K562 (cell line): ENCODE measurements around the gene APP. TPM values are rescaled to one million over a fixed set of nuclear protein-coding genes. Genes with fewer than 3 reads are reported as not detected.

ENCODE experiments used
- ATAC-seq: fragments of 200-7000 bp; cut with Tn5 transposase; 3 replicates; pipeline ENCODE4 v1.9.1; 2020; ENCODE audit warnings: moderate library complexity
- BruUV-seq: library from RNA; stranded (reverse); fragments of 400-500 nt; replicated peaks from 2 replicates; lab custom pipeline; 2021; lab: Mats Ljungman, UMichigan
- CTCF ChIA-PET: fragments of 300-600 bp; formaldehyde crosslinking; extraction: SDS; loops from one replicate; lab custom pipeline; 2021; ENCODE audit warnings: low intra/inter-chr PET ratio; lab: Yijun Ruan, JAX
- POLR2A ChIA-PET: fragments of 300-600, 350-650 bp; sonication (Branson Sonifier 250); formaldehyde crosslinking; extraction: SDS; loops from one replicate; lab custom pipeline; 2021; ENCODE audit warnings: antibody characterized with exemption, inconsistent platforms; lab: Yijun Ruan, JAX
- DNase-seq, 4 experiments: peaks; one replicate each; pipeline versions ENCODE4 v3.0.0 to v3.0.0-alpha.2; 2011 to 2018; ENCODE audit warnings: low spot score in 3 of 4, mixed read lengths in 3 of 4; ENCODE audit errors: extremely low read depth in 1 of 4
- FAIRE-seq: peaks from 2 replicates; lab custom pipeline; 2011; peaks lifted over from hg19 to GRCh38; lab: Jason Lieb, UNC
- H2AFZ ChIP-seq: 2 replicates; pipeline ENCODE4 v1.6.0; 2011; ENCODE audit warnings: low read depth, low read length, control low read depth, inconsistent platforms
- H3K27ac ChIP-seq: fragments of 200-600 bp; 3 replicates; pipeline ENCODE4 v1.8.0; 2011; ENCODE audit warnings: low read depth, mild to moderate bottlenecking, control low read depth, inconsistent platforms, low read length, moderate library complexity, mixed read lengths; ENCODE audit errors: extremely low read depth
- H3K27me3 ChIP-seq, 2 experiments: fragments of 300-600 bp in 1 of 2; 2 replicates in 1 of 2; 3 replicates in 1 of 2; pipeline versions ENCODE4 v1.6.0 to v1.8.0; 2011; ENCODE audit warnings: inconsistent platforms in 2 of 2, low read length in 2 of 2, mild to moderate bottlenecking in 1 of 2, mixed read lengths in 1 of 2, moderate library complexity in 1 of 2; ENCODE audit not compliant: control insufficient read depth in 2 of 2, insufficient read depth in 2 of 2
- H3K36me3 ChIP-seq: fragments of 300-600 bp; 3 replicates; pipeline ENCODE4 v1.8.0; 2011; ENCODE audit warnings: mild to moderate bottlenecking, low read length, inconsistent platforms; ENCODE audit not compliant: control insufficient read depth, insufficient read depth
- H3K4me1 ChIP-seq, 2 experiments: fragments of 200-600 bp in 1 of 2; replicated peaks in 1 of 2; 2 replicates in 1 of 2; 3 replicates in 1 of 2; pipeline versions ENCODE4 v1.5.1 to v1.8.0; 2011; ENCODE audit warnings: inconsistent platforms in 2 of 2, low read length in 2 of 2, mild to moderate bottlenecking in 1 of 2, mixed read lengths in 1 of 2, moderate library complexity in 1 of 2; ENCODE audit not compliant: control insufficient read depth in 2 of 2, insufficient read depth in 2 of 2
- H3K4me2 ChIP-seq: 2 replicates; pipeline ENCODE4 v1.6.1; 2011; ENCODE audit warnings: low read length, control low read depth, inconsistent platforms, mixed read lengths; ENCODE audit not compliant: insufficient read depth
- H3K4me3 ChIP-seq: fragments of 200-600 bp; sonication (generic), shearing (Covaris generic); 2 replicates; pipeline ENCODE4 v1.5.1; 2016; ENCODE audit warnings: control low read depth, inconsistent platforms
- H3K79me2 ChIP-seq: fragments of 200-600 bp; 3 replicates; pipeline ENCODE4 v1.8.0; 2011; ENCODE audit warnings: low read length, inconsistent platforms; ENCODE audit not compliant: control insufficient read depth, insufficient read depth
- H3K9ac ChIP-seq, 2 experiments: 2 replicates each; pipeline versions ENCODE4 v1.6.0 to v1.6.1; 2011; ENCODE audit warnings: low read depth in 2 of 2, low read length in 2 of 2, control low read depth in 1 of 2, inconsistent platforms in 1 of 2, mild to moderate bottlenecking in 1 of 2, mixed read lengths in 1 of 2; ENCODE audit not compliant: insufficient read depth in 1 of 2
- H3K9me1 ChIP-seq: one replicate; pipeline ENCODE4 v1.6.0; 2011; ENCODE audit warnings: inconsistent platforms, mild to moderate bottlenecking, low read length, moderate library complexity; ENCODE audit not compliant: control insufficient read depth, insufficient read depth
- H3K9me3 ChIP-seq: replicated peaks from 2 replicates; pipeline ENCODE4 v1.5.1; 2011; ENCODE audit warnings: low read depth, low read length, inconsistent platforms; ENCODE audit not compliant: control insufficient read depth, insufficient read depth
- H4K20me1 ChIP-seq: replicated peaks from 2 replicates; pipeline ENCODE4 v1.6.1; 2011; ENCODE audit warnings: low read length, inconsistent platforms, mixed read lengths; ENCODE audit not compliant: control insufficient read depth, insufficient read depth
- E2F4 ChIP-seq: sonication (generic); formaldehyde crosslinking; IDR thresholded peaks from 2 replicates; pipeline ENCODE4 v1.8.0; 2022; ENCODE audit warnings: mild to moderate bottlenecking, low read depth, missing genetic modification reagents
- HINFP ChIP-seq: fragments of 450-650 bp; conservative IDR thresholded peaks from 2 replicates; pipeline ENCODE4 v1.6.1; 2016; ENCODE audit warnings: missing genetic modification characterization, low read depth, mild to moderate bottlenecking, control low read depth, missing compliant biosample characterization
- HNRNPK ChIP-seq: fragments of 200-400 bp; formaldehyde crosslinking; IDR thresholded peaks from one replicate; pipeline ENCODE4 v1.6.1; 2018; ENCODE audit warnings: mild to moderate bottlenecking, low read depth, low read length; ENCODE audit not compliant: poor library complexity, severe bottlenecking
- NBN ChIP-seq: fragments of 450-650 bp; IDR thresholded peaks from 2 replicates; pipeline ENCODE4 v1.6.1; 2016; ENCODE audit warnings: low read depth, mild to moderate bottlenecking
- NELFE ChIP-seq: IDR thresholded peaks from 2 replicates; pipeline ENCODE4 v1.6.1; 2011; ENCODE audit warnings: mild to moderate bottlenecking; ENCODE audit not compliant: insufficient read depth, insufficient read length
- PML ChIP-seq: IDR thresholded peaks from 2 replicates; pipeline ENCODE4 v1.6.1; 2012; ENCODE audit warnings: low read length, inconsistent platforms
- SREBF2 ChIP-seq: sonication (generic); formaldehyde crosslinking; IDR thresholded peaks from 2 replicates; pipeline ENCODE4 v1.4.0; 2020; ENCODE audit warnings: mild to moderate bottlenecking, missing genetic modification reagents
- STAT5B ChIP-seq: fragments of 250-450 bp; sonication (Bioruptor Pico); IDR thresholded peaks from 2 replicates; pipeline ENCODE4 v1.8.0; 2021; ENCODE audit warnings: mild to moderate bottlenecking, inconsistent platforms
- WGBS: fragments of 100-300 bp; shearing (Covaris generic); methylation state at CpG from one replicate; pipeline ENCODE4 v1.1.6; 2016; ENCODE audit warnings: low coverage, mixed read lengths; ENCODE audit not compliant: insufficient coverage; ENCODE audit errors: missing lambda C conversion rate; 5-methylcytosine and 5-hydroxymethylcytosine counted together
- in situ Hi-C: fragments of 300-500 bp; cut with MboI; formaldehyde crosslinking; loops from 4 replicates; pipeline ENCODE4 v1.15.0; 2018; ENCODE audit warnings: inconsistent platforms, mixed read lengths
- intact Hi-C: fragments of 100-400 bp; cut with micrococcal nuclease; formaldehyde crosslinking; loops from 2 replicates; pipeline ENCODE4 v1.14.2; 2022
- polyA plus RNA-seq, 8 experiments: library from polyadenylated mRNA; depleted of rRNA in 4 of 8; stranded (reverse) in 5 of 8; unstranded in 3 of 8; fragments of >200 nt; fragmentation: Nextera tagmentation in 2 of 8; fragmentation: Illumina TruSeq in 1 of 8; extraction: Ambion mirVana in 2 of 8; extraction: Trizol in 1 of 8; gene quantifications; 2 replicates each; pipeline versions ENCODE4 v1.2.1 to v1.2.3, GENCODE V29; 2011 to 2014; ENCODE audit warnings: inconsistent platforms in 1 of 8, missing spikeins in 1 of 8
- total RNA-seq, 7 experiments: library from RNA; depleted of rRNA in 6 of 7; stranded (reverse); fragments of >200 nt in 6 of 7; fragmentation: Illumina TruSeq in 2 of 7; extraction: Trizol in 2 of 7; gene quantifications; 2 replicates each; pipeline versions ENCODE4 v1.2.1 to v1.2.3, GENCODE V29; 2011 to 2021; ENCODE audit warnings: low replicate concordance in 1 of 7
- TF ChIP-seq, protein P1 (sequence below), 2 experiments: fragments of 450-650 bp; IDR thresholded peaks; 2 replicates each; pipeline ENCODE4 v1.6.1; 2016
- TF ChIP-seq, protein P2 (sequence below): sonication (generic); formaldehyde crosslinking; IDR thresholded peaks from 2 replicates; pipeline ENCODE4 v1.8.0; 2022; ENCODE audit warnings: missing genetic modification reagents, mild to moderate bottlenecking, borderline replicate concordance
- TF ChIP-seq, protein P3 (sequence below): sonication (generic); formaldehyde crosslinking; IDR thresholded peaks from 2 replicates; pipeline ENCODE4 v1.8.1; 2022; ENCODE audit warnings: missing genetic modification reagents
- TF ChIP-seq, protein P4 (sequence below): sonication (generic); formaldehyde crosslinking; IDR thresholded peaks from 2 replicates; pipeline ENCODE4 v1.8.0; 2022; ENCODE audit warnings: mild to moderate bottlenecking, missing genetic modification reagents
- TF ChIP-seq, protein P5 (sequence below): fragments of 250-450 bp; sonication (Bioruptor Pico); IDR thresholded peaks from 2 replicates; pipeline ENCODE4 v1.5.0; 2021

The APP gene
- total and polyA plus RNA-seq, 9 of the 15 experiments (the other 6 are each of a cell fraction or from before 2014, with no cell fraction given) = 0.01 to 1.5 (median 0.16) TPM; not detected in 5

DNA sequence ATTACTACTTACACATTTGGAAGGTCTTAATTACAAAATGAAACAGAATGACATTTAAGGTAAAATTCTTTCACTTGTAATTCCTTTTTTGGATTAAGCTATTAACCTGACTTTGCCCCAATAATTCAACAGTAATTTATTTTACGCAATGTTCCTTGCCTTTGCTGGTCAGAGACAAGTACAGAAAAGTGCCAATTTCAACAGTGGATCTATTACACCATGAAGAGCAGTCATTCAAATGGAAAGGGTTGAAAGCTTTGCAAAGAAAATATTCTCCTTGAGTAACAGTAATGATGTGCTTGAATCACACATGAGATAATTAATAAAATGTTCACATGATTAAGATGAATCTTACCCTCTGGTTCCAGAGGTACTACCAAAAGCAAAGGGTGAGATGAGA lies 84.7 kb downstream of the APP start:
- no peak overlapping the region for H3K9ac ChIP-seq
- no peaks in the 10 kb centered on the region for H3K4me1 ChIP-seq
- no peaks in the 10 kb centered on the region for H4K20me1 ChIP-seq
- no peak overlapping the region for H3K27ac ChIP-seq
- no peaks in the 10 kb centered on the region for H3K36me3 ChIP-seq
- 0% methylated on average over 1 of the region's 1 CpG for WGBS
- H3K9me3 ChIP-seq = no peaks in the 10 kb centered on the region
- CTCF ChIA-PET = no interaction called here
- ATAC-seq = no peak
- POLR2A ChIA-PET = no interaction called here
- FAIRE-seq = no peak
- H3K27me3 ChIP-seq = no peaks in the 10 kb centered on the region; a peak in 1 of 5 replicates
- no peak overlapping the region for H2AFZ ChIP-seq
- in situ Hi-C loops = no loop called here
- no TSS peak for BruUV-seq
- no peak for DNase-seq
- H3K79me2 ChIP-seq = no peaks in the 10 kb centered on the region
- H3K9me1 ChIP-seq = no peaks in the 10 kb centered on the region
- intact Hi-C loops = no loop called here
- H3K4me3 ChIP-seq = no peak overlapping the region
- H3K4me2 ChIP-seq = no peak overlapping the region
- TF ChIP-seq NBN = no peak
- TF ChIP-seq NELFE = no peak
- TF ChIP-seq SREBF2 (CRISPR knock-in tag) = no peak
- no peak for TF ChIP-seq HNRNPK
- no peak for TF ChIP-seq HINFP
- TF ChIP-seq, protein P1, sequence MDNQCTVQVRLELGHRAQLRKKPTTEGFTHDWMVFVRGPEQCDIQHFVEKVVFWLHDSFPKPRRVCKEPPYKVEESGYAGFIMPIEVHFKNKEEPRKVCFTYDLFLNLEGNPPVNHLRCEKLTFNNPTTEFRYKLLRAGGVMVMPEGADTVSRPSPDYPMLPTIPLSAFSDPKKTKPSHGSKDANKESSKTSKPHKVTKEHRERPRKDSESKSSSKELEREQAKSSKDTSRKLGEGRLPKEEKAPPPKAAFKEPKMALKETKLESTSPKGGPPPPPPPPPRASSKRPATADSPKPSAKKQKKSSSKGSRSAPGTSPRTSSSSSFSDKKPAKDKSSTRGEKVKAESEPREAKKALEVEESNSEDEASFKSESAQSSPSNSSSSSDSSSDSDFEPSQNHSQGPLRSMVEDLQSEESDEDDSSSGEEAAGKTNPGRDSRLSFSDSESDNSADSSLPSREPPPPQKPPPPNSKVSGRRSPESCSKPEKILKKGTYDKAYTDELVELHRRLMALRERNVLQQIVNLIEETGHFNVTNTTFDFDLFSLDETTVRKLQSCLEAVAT (IDR thresholded peaks at IDR 0.05) = no peak
- TF ChIP-seq E2F4 = no peak
- TF ChIP-seq, protein P2, sequence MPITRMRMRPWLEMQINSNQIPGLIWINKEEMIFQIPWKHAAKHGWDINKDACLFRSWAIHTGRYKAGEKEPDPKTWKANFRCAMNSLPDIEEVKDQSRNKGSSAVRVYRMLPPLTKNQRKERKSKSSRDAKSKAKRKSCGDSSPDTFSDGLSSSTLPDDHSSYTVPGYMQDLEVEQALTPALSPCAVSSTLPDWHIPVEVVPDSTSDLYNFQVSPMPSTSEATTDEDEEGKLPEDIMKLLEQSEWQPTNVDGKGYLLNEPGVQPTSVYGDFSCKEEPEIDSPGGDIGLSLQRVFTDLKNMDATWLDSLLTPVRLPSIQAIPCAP (CRISPR knock-in tag) = no peak
- TF ChIP-seq, protein P3, sequence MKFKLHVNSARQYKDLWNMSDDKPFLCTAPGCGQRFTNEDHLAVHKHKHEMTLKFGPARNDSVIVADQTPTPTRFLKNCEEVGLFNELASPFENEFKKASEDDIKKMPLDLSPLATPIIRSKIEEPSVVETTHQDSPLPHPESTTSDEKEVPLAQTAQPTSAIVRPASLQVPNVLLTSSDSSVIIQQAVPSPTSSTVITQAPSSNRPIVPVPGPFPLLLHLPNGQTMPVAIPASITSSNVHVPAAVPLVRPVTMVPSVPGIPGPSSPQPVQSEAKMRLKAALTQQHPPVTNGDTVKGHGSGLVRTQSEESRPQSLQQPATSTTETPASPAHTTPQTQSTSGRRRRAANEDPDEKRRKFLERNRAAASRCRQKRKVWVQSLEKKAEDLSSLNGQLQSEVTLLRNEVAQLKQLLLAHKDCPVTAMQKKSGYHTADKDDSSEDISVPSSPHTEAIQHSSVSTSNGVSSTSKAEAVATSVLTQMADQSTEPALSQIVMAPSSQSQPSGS (CRISPR knock-in tag) = no peak
- TF ChIP-seq, protein P4, sequence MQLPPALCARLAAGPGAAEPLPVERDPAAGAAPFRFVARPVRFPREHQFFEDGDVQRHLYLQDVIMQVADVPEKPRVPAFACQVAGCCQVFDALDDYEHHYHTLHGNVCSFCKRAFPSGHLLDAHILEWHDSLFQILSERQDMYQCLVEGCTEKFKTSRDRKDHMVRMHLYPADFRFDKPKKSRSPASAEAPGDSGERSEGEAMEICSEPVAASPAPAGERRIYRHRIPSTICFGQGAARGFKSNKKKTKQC = no peak
- TF ChIP-seq, protein P5, sequence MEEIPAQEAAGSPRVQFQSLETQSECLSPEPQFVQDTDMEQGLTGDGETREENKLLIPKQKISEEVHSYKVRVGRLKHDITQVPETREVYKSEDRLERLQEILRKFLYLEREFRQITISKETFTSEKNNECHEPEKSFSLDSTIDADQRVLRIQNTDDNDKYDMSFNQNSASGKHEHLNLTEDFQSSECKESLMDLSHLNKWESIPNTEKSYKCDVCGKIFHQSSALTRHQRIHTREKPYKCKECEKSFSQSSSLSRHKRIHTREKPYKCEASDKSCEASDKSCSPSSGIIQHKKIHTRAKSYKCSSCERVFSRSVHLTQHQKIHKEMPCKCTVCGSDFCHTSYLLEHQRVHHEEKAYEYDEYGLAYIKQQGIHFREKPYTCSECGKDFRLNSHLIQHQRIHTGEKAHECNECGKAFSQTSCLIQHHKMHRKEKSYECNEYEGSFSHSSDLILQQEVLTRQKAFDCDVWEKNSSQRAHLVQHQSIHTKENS (CRISPR knock-in tag) = no peak
- no peak for TF ChIP-seq PML
- TF ChIP-seq STAT5B (CRISPR knock-in tag) = no peak
